Measurements from ENCODE around the gene SLC66A3.

SLC66A3 gene

GRCh38 chr2:11134349-11134748, 20.9 kb upstream of the SLC66A3 start:
- no peak for DNase-seq (ENCODE audit: low read depth)

- DNase-seq (ENCODE audit: low read depth), result no peak
Observed at GRCh38 chr2:11140492-11140891, 14.8 kb upstream of the SLC66A3 start.

- no peak for DNase-seq (ENCODE audit: low read depth)
Observed at GRCh38 chr2:11141319-11141718, 13.9 kb upstream of the SLC66A3 start.

GRCh38 chr2:11142330-11142729, 12.9 kb upstream of the SLC66A3 start:
- no peak for DNase-seq (ENCODE audit: low read depth)

GRCh38 chr2:11142987-11143386, 12.3 kb upstream of the SLC66A3 start:
- DNase-seq (ENCODE audit: low read depth), result no peak

- no peak for DNase-seq (ENCODE audit: low read depth)
Observed at GRCh38 chr2:11144077-11144737, 11.1 kb upstream of the SLC66A3 start.

GRCh38 chr2:11144738-11145079, 10.6 kb upstream of the SLC66A3 start:
- no peak for DNase-seq (ENCODE audit: low read depth)

- no peak for DNase-seq (ENCODE audit: low read depth)
Observed at GRCh38 chr2:11145350-11145749, 9.9 kb upstream of the SLC66A3 start.

GRCh38 chr2:11146076-11146475, 9.2 kb upstream of the SLC66A3 start:
- DNase-seq (ENCODE audit: low read depth), result no peak

- DNase-seq (ENCODE audit: low read depth), result no peak
Observed at GRCh38 chr2:11147263-11147662, 8.0 kb upstream of the SLC66A3 start.

GRCh38 chr2:11152591-11152990, 2.7 kb upstream of the SLC66A3 start:
- no peak for DNase-seq (ENCODE audit: low read depth)

GRCh38 chr2:11154016-11154922, 998 bp upstream of the SLC66A3 start:
- DNase-seq (ENCODE audit: low read depth), result no peak

GRCh38 chr2:11154923-11155380, 315 bp upstream of the SLC66A3 start:
- peak; percentile 90 for DNase-seq (ENCODE audit: low read depth)

- DNase-seq (ENCODE audit: low read depth), result no peak
Observed at GRCh38 chr2:11156396-11157075, 1.3 kb downstream of the SLC66A3 start.

- DNase-seq (ENCODE audit: low read depth), result no peak
Observed at GRCh38 chr2:11157296-11157695, 2.0 kb downstream of the SLC66A3 start.

- no peak for DNase-seq (ENCODE audit: low read depth)
Observed at GRCh38 chr2:11157731-11158130, 2.5 kb downstream of the SLC66A3 start.

GRCh38 chr2:11158916-11159573, 3.8 kb downstream of the SLC66A3 start:
- DNase-seq (ENCODE audit: low read depth), result no peak

GRCh38 chr2:11159574-11160170, 4.4 kb downstream of the SLC66A3 start:
- DNase-seq (ENCODE audit: low read depth), result no peak

- no peak for DNase-seq (ENCODE audit: low read depth)
Observed at GRCh38 chr2:11160256-11160655, 5.0 kb downstream of the SLC66A3 start.

- no peak for DNase-seq (ENCODE audit: low read depth)
Observed at GRCh38 chr2:11160731-11161455, 5.6 kb downstream of the SLC66A3 start.

GRCh38 chr2:11161747-11162146, 6.5 kb downstream of the SLC66A3 start:
- no peak for DNase-seq (ENCODE audit: low read depth)

Data from amniotic epithelial cell (primary cell).